Frontal cortex (tissue), 4 donors: Measurements from ENCODE around the gene TSPEAR. TPM values are rescaled to one million over a fixed set of nuclear protein-coding genes. Genes with fewer than 3 reads are reported as not detected.

Experiments used
- DNase-seq, 2 donors: peaks; one replicate each; pipeline ENCODE4 v3.0.0; 2012; ENCODE audit warnings: low spot score in 2 of 2
- FAIRE-seq: peaks from 2 replicates; lab custom pipeline; 2012; peaks lifted over from hg19 to GRCh38; lab: Jason Lieb, UNC
- total RNA-seq: library from RNA; depleted of rRNA; stranded (reverse); fragments of >200 nt; gene quantifications from one replicate; pipeline ENCODE4 v1.2.3, GENCODE V29; 2014
- donor health status: control.
- donor health status: control.
- donor health status: control.

Gene TSPEAR
- total RNA-seq, 1 donor from 2014 or later = not detected

DNA sequence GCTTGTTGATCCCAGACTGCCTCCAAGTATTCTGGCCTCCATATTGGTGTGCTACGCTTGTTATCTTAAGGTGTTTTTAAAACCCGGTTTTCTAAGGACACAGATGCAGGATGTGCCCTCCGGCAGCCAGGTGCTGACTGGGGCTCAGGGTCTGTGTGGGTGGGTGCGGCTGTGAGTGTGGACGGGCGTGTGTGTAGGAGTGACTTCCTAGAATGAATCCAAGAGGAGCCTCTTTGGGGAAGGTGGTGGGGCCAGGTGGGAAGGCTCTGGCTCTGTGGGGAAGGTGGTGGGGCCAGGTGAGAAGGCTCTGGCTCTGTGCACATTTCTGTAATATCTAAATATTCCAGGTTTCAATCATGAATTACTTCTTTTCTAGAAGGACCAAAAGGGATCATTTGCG is 12.8 kb upstream of the TSPEAR start:
- no peak for DNase-seq
- FAIRE-seq = no peak

- no peak for DNase-seq
Measured at GRCh38 chr21:44723177-44724131, 12.1 kb upstream of the TSPEAR start.

GRCh38 chr21:44722731-44723130 is 11.4 kb upstream of the TSPEAR start:
- DNase-seq (no peak), FAIRE-seq (no peak)

More at GRCh38 chr21:44723177-44724131, 12.1 kb upstream of the TSPEAR start:
- FAIRE-seq = no peak

- DNase-seq = no peak
- no peak for FAIRE-seq
Measured at GRCh38 chr21:44720170-44720569, 8.8 kb upstream of the TSPEAR start.

DNA sequence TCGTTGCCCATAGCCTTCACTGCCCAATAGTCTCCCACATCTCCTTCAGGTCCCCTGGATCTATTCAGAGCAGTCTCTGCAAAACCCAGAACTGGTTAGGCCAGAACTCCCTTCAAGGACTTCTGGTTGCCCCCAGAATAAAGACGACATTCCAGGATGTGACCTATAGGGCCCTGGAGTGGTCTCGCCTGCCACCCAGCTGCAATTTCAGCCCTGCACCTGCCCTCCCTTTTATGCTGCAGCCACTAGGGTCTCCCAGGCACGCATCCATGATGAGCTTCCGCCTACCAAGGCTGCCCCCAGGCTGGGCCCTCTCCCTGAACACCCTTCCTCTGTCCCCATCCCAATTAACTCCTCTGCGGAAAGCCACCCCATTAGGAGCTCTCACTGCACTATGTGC is 7.2 kb upstream of the TSPEAR start:
- FAIRE-seq (no peak), DNase-seq (no peak)

DNA sequence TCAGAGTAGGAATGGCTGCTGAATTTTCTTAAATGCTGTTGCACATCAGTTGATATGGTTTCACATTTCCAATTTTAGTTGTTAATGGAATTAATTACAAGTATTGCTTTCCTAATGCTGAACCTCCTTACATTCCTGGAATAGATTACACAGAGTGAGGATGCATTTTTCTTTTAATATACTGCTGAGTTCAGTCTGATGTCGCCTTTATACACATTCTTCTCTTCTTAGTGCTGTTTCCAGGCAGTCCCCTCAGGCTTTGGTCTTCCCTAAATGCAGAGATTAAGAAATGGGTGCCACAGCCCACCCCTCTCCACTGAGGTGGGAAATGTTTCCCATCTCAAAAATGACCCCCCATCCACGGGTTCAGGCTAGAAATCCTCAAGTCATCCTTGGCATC is 6.7 kb upstream of the TSPEAR start:
- no peak for DNase-seq
- no peak for FAIRE-seq

DNA sequence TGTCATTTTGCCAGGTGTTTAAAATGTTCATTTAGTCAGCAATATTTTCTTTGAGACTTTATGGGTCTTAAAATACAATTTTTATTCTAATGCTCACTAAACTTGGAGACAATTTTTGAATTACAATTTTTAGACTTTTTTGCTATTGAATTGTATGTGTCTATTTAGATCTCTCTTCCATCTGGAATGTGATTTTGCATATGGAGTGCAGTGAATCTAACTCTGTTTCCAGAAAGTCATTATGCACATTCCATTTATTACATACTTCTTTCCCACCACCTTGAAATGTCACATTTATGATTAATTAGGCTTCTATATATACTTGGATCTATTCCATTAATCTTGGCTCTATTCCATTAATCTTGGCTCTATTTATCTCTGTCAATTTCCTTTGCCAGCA is 5.6 kb upstream of the TSPEAR start:
- DNase-seq = no peak
- no peak for FAIRE-seq

DNA sequence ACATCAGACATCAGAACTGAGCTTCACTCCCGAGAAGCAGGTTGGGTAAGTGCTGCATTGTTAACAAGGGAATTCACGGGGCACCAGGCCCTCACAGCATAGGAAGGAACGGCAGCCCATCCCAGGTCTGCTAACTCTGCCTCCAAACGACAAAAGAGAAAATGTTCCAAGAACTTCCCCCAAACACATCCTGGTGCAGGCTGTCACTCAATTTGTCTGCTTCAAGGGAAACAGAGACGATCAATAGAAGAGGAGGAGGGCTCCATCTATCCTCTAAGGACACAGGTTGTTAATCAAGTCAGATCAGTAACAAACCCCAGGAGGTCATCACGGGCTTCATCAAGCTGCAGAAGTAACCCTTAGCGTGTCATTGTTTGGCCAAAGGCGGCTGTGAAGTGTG is 3.5 kb upstream of the TSPEAR start:
- DNase-seq (no peak), FAIRE-seq (no peak)

DNA sequence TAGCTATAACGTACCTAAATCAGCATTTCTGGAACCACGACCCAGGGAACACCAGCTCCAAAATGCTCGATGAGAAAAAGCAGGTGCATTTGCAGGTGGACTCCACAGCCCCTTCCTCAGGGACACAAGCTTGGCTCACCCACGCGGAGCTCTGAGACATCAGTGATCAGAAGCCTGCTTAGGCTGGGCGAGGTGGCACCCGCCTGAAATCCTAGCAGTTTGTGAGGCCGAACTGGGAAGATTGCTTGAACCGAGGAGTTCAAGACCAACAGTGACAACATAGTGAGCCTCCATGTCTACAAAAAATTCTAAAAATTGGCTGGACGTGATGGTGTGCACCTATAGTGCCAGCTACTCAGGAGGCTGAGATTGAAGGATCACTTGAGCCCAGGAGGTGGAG is 2.5 kb upstream of the TSPEAR start:
- FAIRE-seq (no peak), DNase-seq (no peak)

GRCh38 chr21:44713130-44713529 is 1.8 kb upstream of the TSPEAR start:
- DNase-seq (no peak), FAIRE-seq (no peak)

GRCh38 chr21:44712203-44713028 is 1.0 kb upstream of the TSPEAR start:
- DNase-seq (no peak), FAIRE-seq (no peak)

- DNase-seq = no peak
- no peak for FAIRE-seq
Measured at GRCh38 chr21:44710756-44711326, 531 bp downstream of the TSPEAR start.

- FAIRE-seq = no peak
Measured at GRCh38 chr21:44710294-44710665, 1.1 kb downstream of the TSPEAR start.

DNA sequence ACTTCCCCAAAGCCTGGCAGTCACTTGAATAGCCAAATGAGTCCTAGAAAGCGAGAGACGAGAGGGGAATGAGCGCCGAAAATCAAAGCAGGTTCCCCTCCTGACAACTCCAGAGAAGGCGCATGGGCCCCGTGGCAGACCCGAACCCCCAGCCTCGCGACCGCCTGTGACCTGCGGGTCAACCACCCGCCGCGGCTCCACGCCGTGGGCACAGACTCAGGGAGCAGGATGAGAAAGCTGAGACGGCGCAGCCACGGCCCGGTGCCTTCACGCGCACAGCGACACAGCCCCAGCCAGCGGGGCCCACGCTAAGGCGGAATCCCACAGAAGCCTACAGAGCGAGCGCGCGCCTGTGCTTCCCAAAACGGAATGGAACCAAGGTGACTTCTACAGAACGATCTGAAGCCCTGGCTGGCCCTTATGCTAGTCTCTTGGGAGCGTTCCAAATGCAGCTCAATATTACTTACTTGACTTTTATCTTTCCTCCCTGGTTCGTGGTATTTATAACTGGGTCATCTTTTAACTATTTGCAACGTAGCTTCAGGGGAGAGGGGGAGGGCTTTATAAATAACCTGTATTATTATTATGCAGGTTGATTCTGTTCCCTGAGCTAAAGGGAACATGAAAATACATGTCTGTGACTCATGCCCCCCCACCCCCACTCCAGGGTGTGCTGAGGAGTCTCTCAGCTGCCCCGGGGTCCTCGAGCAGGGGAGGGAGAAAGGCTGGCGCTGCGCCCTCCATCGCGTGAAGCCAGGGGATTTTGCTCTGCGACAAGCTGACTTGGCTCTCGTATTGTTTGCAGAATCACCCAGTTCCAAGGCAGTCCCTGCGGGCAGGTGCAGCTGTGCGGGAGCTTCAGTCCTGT is 1.7 kb downstream of the TSPEAR start:
- FAIRE-seq = no peak
- DNase-seq = no peak

More at GRCh38 chr21:44710294-44710665, 1.1 kb downstream of the TSPEAR start:
- no peak for DNase-seq

- DNase-seq (no peak), FAIRE-seq (no peak)
Measured at GRCh38 chr21:44708866-44709425, 2.4 kb downstream of the TSPEAR start.

DNA sequence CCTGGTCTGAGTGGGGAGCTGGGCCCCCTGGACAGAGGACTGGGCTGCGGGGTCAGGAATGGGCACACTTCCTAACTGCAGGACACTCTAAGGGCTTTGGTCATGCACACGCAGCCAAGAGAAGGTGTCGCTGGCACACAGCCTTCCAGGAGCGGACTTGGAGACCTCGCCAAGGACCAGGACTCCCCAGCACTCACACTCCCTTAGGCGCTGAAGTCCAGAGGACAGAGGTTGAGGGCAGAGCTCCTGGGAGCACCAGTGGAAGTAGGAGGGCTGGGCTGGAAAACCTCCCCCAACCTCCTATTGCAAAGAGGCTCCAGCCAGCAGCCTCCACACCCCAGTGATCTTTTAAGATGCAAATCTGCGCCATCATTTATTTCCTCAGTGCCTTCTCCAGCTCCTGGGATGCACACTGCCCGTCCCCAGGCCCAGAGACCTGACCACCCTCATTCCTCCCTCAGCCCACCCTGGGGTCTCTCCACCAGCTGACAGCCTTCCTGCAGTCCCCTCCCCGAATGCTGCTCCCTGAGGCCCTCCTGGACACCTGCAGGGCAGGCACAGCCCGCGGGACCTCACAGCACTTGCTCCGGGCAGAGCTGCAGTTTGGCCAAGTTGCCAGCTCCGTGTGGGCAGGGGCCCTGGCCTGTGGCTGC is 3.0 kb downstream of the TSPEAR start:
- DNase-seq = no peak
- FAIRE-seq = no peak

- DNase-seq (no peak), FAIRE-seq (no peak)
Measured at GRCh38 chr21:44706706-44707581, 4.4 kb downstream of the TSPEAR start.
